ENCODE data around the gene INTS1.

- TF ChIP-seq POLR2AphosphoS5 (IDR thresholded peaks at IDR 0.05; ENCODE audit: low read depth, low read length): no peak
- TF ChIP-seq TAF1 (IDR thresholded peaks at IDR 0.05; ENCODE audit: borderline replicate concordance, insufficient read depth, low read length): no peak
These were observed 53.2 kb downstream of the INTS1 start for GRCh38 chr7:1450987-1451386.

Measured in PFSK-1 (cell line).